Measurements from ENCODE around the gene RBBP8NL.
"Not testable (repeated sequence)": the region's sequence is repeated elsewhere in the genome, so short reads cannot be mapped to it uniquely, and the experiment has no call there.

RBBP8NL gene

GRCh38 chr20:62441987-62442539 is 14.7 kb upstream of the RBBP8NL start:
- no peak for DNase-seq

- no peak for DNase-seq
Measured at GRCh38 chr20:62439218-62439617, 11.9 kb upstream of the RBBP8NL start.

- DNase-seq, result peak; percentile 90
Measured at GRCh38 chr20:62437927-62438326, 10.6 kb upstream of the RBBP8NL start.

GRCh38 chr20:62437496-62437895 is 10.2 kb upstream of the RBBP8NL start:
- no peak for DNase-seq

GRCh38 chr20:62436692-62437091 is 9.4 kb upstream of the RBBP8NL start:
- DNase-seq, result no peak

GRCh38 chr20:62433658-62434497 is 6.5 kb upstream of the RBBP8NL start:
- no peak for DNase-seq

- peak; percentile 6 for DNase-seq
Measured at GRCh38 chr20:62430866-62431447, 3.6 kb upstream of the RBBP8NL start.

GRCh38 chr20:62430311-62430853 is 3.0 kb upstream of the RBBP8NL start:
- DNase-seq, result no peak

- DNase-seq, result no peak
Measured at GRCh38 chr20:62429455-62430310, 2.3 kb upstream of the RBBP8NL start.

- DNase-seq, result no peak
Measured at GRCh38 chr20:62428396-62429295, 1.3 kb upstream of the RBBP8NL start.

- DNase-seq, result no peak
Measured at GRCh38 chr20:62428002-62428372, 648 bp upstream of the RBBP8NL start.

- peak; percentile 13 for DNase-seq
Measured at GRCh38 chr20:62426699-62427131, 624 bp downstream of the RBBP8NL start.

GRCh38 chr20:62426059-62426348 is 1.3 kb downstream of the RBBP8NL start:
- DNase-seq, result not testable (repeated sequence)

GRCh38 chr20:62425281-62426058 is 1.9 kb downstream of the RBBP8NL start:
- DNase-seq, result no peak

- no peak for DNase-seq
Measured at GRCh38 chr20:62424249-62425107, 2.9 kb downstream of the RBBP8NL start.

GRCh38 chr20:62423326-62423706 is 4.0 kb downstream of the RBBP8NL start:
- no peak for DNase-seq

- DNase-seq, result no peak
Measured at GRCh38 chr20:62422636-62423325, 4.6 kb downstream of the RBBP8NL start.

- DNase-seq, result no peak
Measured at GRCh38 chr20:62421716-62421990, 5.7 kb downstream of the RBBP8NL start.

- no peak for DNase-seq
Measured at GRCh38 chr20:62420846-62421715, 6.3 kb downstream of the RBBP8NL start.

Data from NCI-H345 (cell line).